Fibroblast of mammary gland (primary cell): ENCODE measurements around the gene SEMA6B.

Source experiments
- DNase-seq: peaks from one replicate; pipeline ENCODE4 v3.0.0-alpha.2; 2010; ENCODE audit warnings: low read depth
- H3K4me3 ChIP-seq: 2 replicates; pipeline ENCODE4 v1.5.1; 2011; ENCODE audit warnings: low read depth, mild to moderate bottlenecking, low read length, moderate library complexity; ENCODE audit not compliant: control insufficient read depth
- CTCF ChIP-seq: conservative IDR thresholded peaks from 2 replicates; pipeline ENCODE4 v1.5.1; 2011; ENCODE audit warnings: low read depth, low read length, inconsistent platforms; ENCODE audit not compliant: control insufficient read depth, insufficient read depth

The SEMA6B gene

GRCh38 chr19:4594201-4594600 is 34.7 kb upstream of the SEMA6B start:
- DNase-seq: peak; percentile 22
- no peak overlapping the region for H3K4me3 ChIP-seq
- no peak for TF ChIP-seq CTCF

DNA sequence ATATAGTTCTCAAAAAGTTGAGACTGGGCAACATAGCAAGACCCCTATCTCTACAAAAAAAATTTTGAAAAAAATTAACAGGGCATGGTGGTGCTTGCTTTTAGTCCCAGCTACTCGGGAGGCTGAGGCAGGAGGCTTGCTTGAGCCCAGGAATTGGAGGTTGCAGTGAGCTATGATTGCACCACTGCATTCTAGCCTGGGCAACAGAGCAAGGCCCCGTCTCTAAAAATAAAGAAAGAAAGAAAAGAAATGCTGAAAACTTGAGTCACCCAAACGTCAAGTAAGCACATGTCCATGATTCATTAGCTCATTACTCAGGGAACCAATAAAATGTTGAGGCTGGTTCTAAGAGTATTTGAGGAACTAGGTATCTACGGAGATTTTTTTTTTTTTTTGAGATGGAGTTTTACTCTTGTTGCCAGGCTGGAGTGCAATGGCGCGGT is 33.9 kb upstream of the SEMA6B start:
- H3K4me3 ChIP-seq: no peak overlapping the region
- TF ChIP-seq CTCF: no peak
- DNase-seq: peak; percentile 73

DNA sequence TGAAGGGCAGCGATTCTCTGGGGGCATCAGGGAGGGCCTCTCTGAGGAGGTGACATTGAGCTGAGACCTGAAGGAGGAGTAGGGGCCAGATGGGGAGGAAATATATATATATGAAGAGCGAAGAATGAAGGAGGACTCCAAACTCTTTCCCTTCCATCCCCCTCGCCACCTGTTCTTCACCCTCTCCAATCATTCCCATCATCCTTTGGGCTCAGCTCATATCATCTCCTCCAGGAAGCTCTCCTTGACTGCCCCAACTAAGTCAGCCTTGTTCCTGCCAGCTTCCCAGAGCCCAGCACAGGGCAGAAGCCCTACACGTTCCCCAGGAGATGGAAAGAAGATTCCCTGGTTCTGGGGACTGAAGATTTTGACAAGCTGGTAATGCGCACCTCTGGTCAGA is 33.0 kb upstream of the SEMA6B start:
- no peak overlapping the region for H3K4me3 ChIP-seq
- no peak for DNase-seq
- no peak for TF ChIP-seq CTCF

DNA sequence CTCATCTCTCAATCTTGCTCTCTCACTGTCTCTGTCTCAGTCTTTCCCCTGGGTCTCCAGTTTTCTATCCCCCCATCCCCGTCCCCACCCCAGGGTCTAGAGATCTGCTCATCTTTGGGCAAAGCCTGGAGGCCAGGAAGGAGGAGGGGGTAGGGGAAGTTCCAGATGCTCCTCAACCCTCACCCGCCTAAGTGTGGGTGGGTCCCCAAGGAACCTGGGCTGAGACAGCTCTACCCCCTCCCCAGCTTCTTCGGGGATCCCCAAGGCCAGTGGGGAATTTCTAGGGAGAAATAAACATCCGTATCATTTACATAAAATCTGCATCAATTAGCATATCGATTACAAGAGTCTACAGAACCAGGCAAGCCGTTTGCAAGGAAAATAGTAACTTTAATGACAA is 31.8 kb upstream of the SEMA6B start:
- no peak overlapping the region for H3K4me3 ChIP-seq
- DNase-seq: no peak
- TF ChIP-seq CTCF: no peak

- no peak for DNase-seq
- TF ChIP-seq CTCF: no peak
- no peak overlapping the region for H3K4me3 ChIP-seq
Observed at GRCh38 chr19:4590559-4590958, 31.1 kb upstream of the SEMA6B start.

GRCh38 chr19:4589579-4590410 is 30.3 kb upstream of the SEMA6B start:
- TF ChIP-seq CTCF: peak; percentile 31
- no peak overlapping the region for H3K4me3 ChIP-seq
- DNase-seq: no peak
